K562 (cell line): ENCODE results near the gene KRTAP4-3.

Experiments used
- ARID1B ChIP-seq: fragments of 450-650 bp; IDR thresholded peaks from 2 replicates; pipeline ENCODE4 v1.6.1; 2016; ENCODE audit warnings: antibody characterized with exemption, mild to moderate bottlenecking, inconsistent platforms
- ETV1 ChIP-seq: fragments of 450-650 bp; conservative IDR thresholded peaks from 2 replicates; pipeline ENCODE4 v1.6.1; 2016; ENCODE audit warnings: missing genetic modification characterization, control low read depth, low read depth, missing compliant biosample characterization
- HDAC1 ChIP-seq, 2 experiments: fragments of 450-650 bp; IDR thresholded peaks; 2 replicates each; pipeline ENCODE4 v1.6.1; 2016 to 2017; ENCODE audit warnings: inconsistent platforms in 1 of 2, mild to moderate bottlenecking in 1 of 2, moderate library complexity in 1 of 2
- NFIC ChIP-seq: fragments of 450-650 bp; IDR thresholded peaks from 2 replicates; pipeline ENCODE4 v1.6.1; 2017; ENCODE audit warnings: mild to moderate bottlenecking, inconsistent platforms
- NR2C2 ChIP-seq, 2 experiments: fragments of 200-800 bp in 1 of 2; sonication (Bioruptor generic) in 1 of 2; sonication (generic) in 1 of 2; formaldehyde crosslinking in 1 of 2; IDR thresholded peaks; 2 replicates each; pipeline versions ENCODE4 v1.6.1 to v1.8.0; 2016 to 2022; ENCODE audit warnings: mild to moderate bottlenecking in 1 of 2, missing compliant biosample characterization in 1 of 2, missing genetic modification characterization in 1 of 2, missing genetic modification reagents in 1 of 2
- POLR2A ChIP-seq: fragments of 450-650 bp; conservative IDR thresholded peaks from 2 replicates; pipeline ENCODE4 v1.6.1; 2016
- ZNF431 ChIP-seq: sonication (generic); formaldehyde crosslinking; IDR thresholded peaks from 2 replicates; pipeline ENCODE4 v1.8.0; 2022; ENCODE audit warnings: mild to moderate bottlenecking, missing genetic modification reagents
- ZNF644 ChIP-seq: fragments of 200-800 bp; sonication (Bioruptor generic); IDR thresholded peaks from 2 replicates; pipeline ENCODE4 v1.6.1; 2016; ENCODE audit warnings: low read depth, missing genetic modification characterization, missing compliant biosample characterization
- TF ChIP-seq, protein P1 (sequence below), 3 experiments: IDR thresholded peaks in 2 of 3; conservative IDR thresholded peaks in 1 of 3; 2 replicates each; pipeline ENCODE4 v1.5.1; 2011 to 2012; ENCODE audit warnings: low read length in 3 of 3, mild to moderate bottlenecking in 3 of 3, control low read depth in 2 of 3, improper control_type of control experiment in 1 of 3, inconsistent platforms in 1 of 3, low read depth in 1 of 3, mixed read lengths in 1 of 3, moderate library complexity in 1 of 3; ENCODE audit not compliant: insufficient read depth in 2 of 3
- TF ChIP-seq, protein P2 (sequence below): fragments of 200-800 bp; sonication (Bioruptor generic); IDR thresholded peaks from 2 replicates; pipeline ENCODE4 v1.6.1; 2017; ENCODE audit warnings: missing genetic modification characterization, missing compliant biosample characterization

DNA sequence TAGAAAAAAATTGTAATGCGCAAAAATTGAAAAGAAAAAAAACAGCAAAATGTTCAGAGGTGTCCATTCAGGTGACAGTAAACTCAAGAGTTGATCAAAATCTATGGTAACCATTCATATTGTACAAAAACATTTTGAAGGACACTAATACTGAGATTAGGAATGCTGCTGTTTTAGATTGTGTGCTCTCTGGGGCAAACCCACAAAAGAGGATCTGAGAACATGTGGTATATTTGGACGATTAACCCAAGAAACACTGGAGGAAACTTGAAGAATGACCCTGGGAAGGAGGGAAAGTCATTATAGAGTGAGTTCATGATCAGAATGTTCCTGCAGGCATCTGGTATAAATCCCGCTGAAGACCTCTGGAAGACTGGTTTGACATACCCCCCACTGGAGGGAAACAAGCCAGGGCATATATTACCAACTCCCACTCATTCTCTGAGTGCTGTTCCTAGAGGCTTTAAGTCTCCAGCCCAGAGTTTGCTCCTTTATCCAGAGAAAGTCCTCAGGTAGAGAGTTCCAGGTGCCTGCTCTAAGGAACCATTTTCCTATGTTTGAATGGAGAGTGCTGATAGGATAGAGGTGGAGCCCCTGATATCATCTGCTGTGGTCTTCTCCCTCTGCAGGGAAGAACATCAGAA is 8.8 kb upstream of the KRTAP4-3 start:
- TF ChIP-seq, protein P1, sequence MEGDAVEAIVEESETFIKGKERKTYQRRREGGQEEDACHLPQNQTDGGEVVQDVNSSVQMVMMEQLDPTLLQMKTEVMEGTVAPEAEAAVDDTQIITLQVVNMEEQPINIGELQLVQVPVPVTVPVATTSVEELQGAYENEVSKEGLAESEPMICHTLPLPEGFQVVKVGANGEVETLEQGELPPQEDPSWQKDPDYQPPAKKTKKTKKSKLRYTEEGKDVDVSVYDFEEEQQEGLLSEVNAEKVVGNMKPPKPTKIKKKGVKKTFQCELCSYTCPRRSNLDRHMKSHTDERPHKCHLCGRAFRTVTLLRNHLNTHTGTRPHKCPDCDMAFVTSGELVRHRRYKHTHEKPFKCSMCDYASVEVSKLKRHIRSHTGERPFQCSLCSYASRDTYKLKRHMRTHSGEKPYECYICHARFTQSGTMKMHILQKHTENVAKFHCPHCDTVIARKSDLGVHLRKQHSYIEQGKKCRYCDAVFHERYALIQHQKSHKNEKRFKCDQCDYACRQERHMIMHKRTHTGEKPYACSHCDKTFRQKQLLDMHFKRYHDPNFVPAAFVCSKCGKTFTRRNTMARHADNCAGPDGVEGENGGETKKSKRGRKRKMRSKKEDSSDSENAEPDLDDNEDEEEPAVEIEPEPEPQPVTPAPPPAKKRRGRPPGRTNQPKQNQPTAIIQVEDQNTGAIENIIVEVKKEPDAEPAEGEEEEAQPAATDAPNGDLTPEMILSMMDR (IDR thresholded peaks at IDR 0.05 in 2 of 3, conservative IDR thresholded peaks at IDR 0.05 in 1 of 3; ENCODE audit: insufficient read depth in 2 of 3, low read depth in 1 of 3, low read length in 3 of 3), result no peak
- TF ChIP-seq NR2C2 (CRISPR knock-in tag; IDR thresholded peaks at IDR 0.05) (no peak), NR2C2 (tag; IDR thresholded peaks at IDR 0.05) (no peak), HDAC1 (IDR thresholded peaks at IDR 0.05) (no peak), ARID1B (no peak), ETV1 (tag) (no peak), NFIC (no peak), ZNF644 (tag) (no peak), ZNF431 (CRISPR knock-in tag) (no peak), POLR2A (no peak)
- TF ChIP-seq, protein P2, sequence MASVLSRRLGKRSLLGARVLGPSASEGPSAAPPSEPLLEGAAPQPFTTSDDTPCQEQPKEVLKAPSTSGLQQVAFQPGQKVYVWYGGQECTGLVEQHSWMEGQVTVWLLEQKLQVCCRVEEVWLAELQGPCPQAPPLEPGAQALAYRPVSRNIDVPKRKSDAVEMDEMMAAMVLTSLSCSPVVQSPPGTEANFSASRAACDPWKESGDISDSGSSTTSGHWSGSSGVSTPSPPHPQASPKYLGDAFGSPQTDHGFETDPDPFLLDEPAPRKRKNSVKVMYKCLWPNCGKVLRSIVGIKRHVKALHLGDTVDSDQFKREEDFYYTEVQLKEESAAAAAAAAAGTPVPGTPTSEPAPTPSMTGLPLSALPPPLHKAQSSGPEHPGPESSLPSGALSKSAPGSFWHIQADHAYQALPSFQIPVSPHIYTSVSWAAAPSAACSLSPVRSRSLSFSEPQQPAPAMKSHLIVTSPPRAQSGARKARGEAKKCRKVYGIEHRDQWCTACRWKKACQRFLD (CRISPR knock-in tag), result no peak
